ENCODE measurements around the gene CXCL5.
"Not testable (repeated sequence)": the region's sequence is repeated elsewhere in the genome, so short reads cannot be mapped to it uniquely, and the experiment has no call there.

CXCL5 gene

GRCh38 chr4:73964862-73965611, 33.4 kb downstream of the CXCL5 start:
- DNase-seq = peak; percentile 22

- no peak for DNase-seq
Observed at GRCh38 chr4:73962724-73963123, 35.8 kb downstream of the CXCL5 start.

- not testable (repeated sequence) for DNase-seq
Observed at GRCh38 chr4:73959041-73959440, 39.4 kb downstream of the CXCL5 start.

- no peak for DNase-seq
Observed at GRCh38 chr4:73952352-73952751, 46.1 kb downstream of the CXCL5 start.

GRCh38 chr4:73950376-73950920, 48.0 kb downstream of the CXCL5 start:
- DNase-seq = not testable (repeated sequence)

- DNase-seq = no peak
Observed at GRCh38 chr4:73948990-73949706, 49.3 kb downstream of the CXCL5 start.

- DNase-seq = no peak
Observed at GRCh38 chr4:73948291-73948690, 50.2 kb downstream of the CXCL5 start.

GRCh38 chr4:73947239-73947985, 51.1 kb downstream of the CXCL5 start:
- DNase-seq = peak; percentile 35

GRCh38 chr4:73945674-73946449, 52.6 kb downstream of the CXCL5 start:
- no peak for DNase-seq
